ENCODE results near the gene RAD1.

DNA sequence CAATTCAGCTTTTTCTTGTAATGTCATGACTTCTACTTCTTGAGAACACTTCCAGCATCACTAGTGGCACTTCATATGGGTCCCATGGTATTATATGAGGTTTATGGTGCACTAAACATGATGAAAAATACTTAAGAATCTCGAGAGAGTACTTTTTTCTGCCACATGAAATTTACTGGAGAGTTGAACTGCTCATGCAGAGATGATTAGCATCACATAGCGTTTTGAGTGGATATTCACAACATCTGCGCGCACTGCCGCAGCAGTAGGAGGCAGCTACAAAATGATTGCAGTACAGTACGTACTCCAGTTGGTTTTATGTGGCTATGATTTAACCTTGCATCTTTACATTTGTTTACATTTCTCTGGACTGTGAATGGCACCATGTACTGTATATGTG is 14.7 kb downstream of the RAD1 start:
- no peak for TF ChIP-seq CTCF (IDR thresholded peaks at IDR 0.05)
- no peak for TF ChIP-seq EZH2 (IDR thresholded peaks at IDR 0.05; ENCODE audit: borderline replicate concordance, insufficient read depth, low read depth, low read length, poor library complexity, severe bottlenecking)
